GM18499 (cell line): ENCODE data around the gene SMC5.

ENCODE experiments used
- ATAC-seq: cut with Tn5 transposase; IDR thresholded peaks from one replicate; pipeline ENCODE4 v1.9.1; 2021; ENCODE audit warnings: moderate number of reproducible peaks; ENCODE audit not compliant: insufficient read depth, unreplicated experiment

SMC5 gene

DNA sequence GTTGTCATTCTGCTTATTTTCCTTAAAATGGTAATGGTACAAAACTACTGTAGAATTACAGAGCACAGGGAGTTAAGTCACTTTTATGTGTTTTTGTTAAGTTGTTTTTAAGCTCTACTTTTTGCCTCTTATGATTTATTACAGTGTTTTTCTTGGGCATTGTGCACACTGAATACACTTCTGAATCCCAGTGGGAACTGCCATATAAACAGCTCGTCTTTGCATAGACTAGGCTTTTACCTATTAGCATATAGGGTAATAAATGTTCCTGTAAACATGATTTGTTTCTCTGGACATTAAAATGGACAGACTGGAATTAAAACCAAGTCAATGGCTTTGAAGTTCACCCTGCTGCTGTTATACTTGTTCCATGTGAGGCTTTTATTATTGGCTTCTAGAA, 143.4 kb downstream of the SMC5 start:
- ATAC-seq, result no peak

DNA sequence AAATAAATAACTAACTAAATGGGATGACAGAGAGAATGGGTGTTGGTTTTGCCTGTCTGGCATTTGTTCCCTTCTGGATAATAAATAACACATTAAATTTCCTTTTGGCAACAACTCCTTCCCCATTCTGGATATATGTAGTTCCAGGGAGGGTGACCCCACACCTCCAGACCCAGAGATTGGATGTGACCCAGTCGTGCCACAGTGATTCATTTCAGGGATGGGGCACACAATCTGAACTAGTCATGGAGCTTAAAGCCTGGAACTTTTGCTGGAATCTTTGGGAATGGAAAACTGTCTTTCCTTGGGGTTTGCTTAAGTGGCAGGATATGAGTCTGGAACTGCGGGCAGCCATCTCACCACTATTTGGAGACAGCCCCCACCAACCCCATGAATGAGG, 144.4 kb downstream of the SMC5 start:
- ATAC-seq, result no peak

DNA sequence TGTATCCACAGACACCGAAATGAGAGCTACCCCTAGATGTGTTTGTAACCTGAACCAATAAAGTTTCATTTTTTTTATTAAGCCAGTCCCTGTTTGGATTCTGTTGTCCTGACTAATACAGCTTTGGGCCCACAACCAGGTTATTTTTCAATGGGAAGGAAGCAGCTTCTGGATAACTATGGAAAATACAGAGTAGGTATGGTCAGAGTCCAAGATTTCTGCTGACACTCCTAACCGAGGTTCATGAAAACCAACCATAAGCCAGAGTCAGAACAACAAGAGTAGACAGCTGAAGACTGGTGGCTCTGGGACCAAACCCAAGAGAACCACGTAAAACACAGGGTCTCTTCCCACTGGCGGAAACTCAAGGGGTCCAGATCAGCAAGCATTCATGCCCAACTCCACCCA, 144.8 kb downstream of the SMC5 start:
- no peak for ATAC-seq

DNA sequence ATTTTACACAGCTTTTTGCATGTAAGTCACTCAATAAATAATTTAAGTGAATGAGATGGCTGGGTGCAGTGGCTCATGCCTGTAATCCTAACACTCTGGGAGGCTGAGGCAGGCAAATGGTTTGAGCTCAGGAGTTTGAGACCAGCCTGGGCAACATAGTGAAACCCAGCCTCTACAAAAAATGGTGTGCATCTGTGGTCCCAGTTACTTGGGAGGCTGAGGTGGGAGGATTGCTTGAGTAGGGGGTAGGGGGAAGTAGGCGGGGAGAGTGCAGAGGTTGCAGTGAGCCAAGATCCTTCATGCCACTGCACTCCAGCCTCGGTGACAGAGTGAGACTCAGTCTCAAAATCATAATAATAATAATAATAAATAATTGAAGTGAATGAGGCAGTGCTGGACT, 145.5 kb downstream of the SMC5 start:
- ATAC-seq, result no peak
